ENCODE results near the gene ITIH3. TPM values are rescaled to one million over a fixed set of nuclear protein-coding genes. Genes with fewer than 3 reads are reported as not detected.

The ITIH3 gene
- total and polyA plus RNA-seq, 2 of the 8 experiments (the other 6 are each of a cell fraction or from before 2014, with no cell fraction given): not detected

GRCh38 chr3:52822363-52822762, 27.8 kb downstream of the ITIH3 start (continued):
- TF ChIP-seq USF2 (IDR thresholded peaks at IDR 0.05; ENCODE audit: low read length) (no peak), POU5F1 (IDR thresholded peaks at IDR 0.05; ENCODE audit: low read depth, low read length) (no peak)
